G401 (cell line): ENCODE data around the gene ARL6IP5. TPM values are rescaled to one million over a fixed set of nuclear protein-coding genes. Genes with fewer than 3 reads are reported as not detected.

ENCODE experiments used
- DNase-seq: peaks from one replicate; pipeline ENCODE4 v3.0.0-alpha.2; 2015; ENCODE audit warnings: low spot score
- in situ Hi-C: cut with HindIII; loops from 2 replicates; pipeline ENCODE4 v1.10.0; 2016; ENCODE audit warnings: low sequenced_read_pairs, mixed read lengths
- total RNA-seq: library from RNA; depleted of rRNA; stranded (reverse); fragments of >200 nt; shearing (Covaris generic); gene quantifications from 2 replicates; pipeline ENCODE4 v1.2.3, GENCODE V29; 2014

The ARL6IP5 gene
- total RNA-seq, 1 experiment from 2014 or later, result 93.3 TPM

- DNase-seq, result peak; percentile 56
- in situ Hi-C loops, result no loop called here
Observed at GRCh38 chr3:69085168-69085832, 563 bp downstream of the ARL6IP5 start.

DNA sequence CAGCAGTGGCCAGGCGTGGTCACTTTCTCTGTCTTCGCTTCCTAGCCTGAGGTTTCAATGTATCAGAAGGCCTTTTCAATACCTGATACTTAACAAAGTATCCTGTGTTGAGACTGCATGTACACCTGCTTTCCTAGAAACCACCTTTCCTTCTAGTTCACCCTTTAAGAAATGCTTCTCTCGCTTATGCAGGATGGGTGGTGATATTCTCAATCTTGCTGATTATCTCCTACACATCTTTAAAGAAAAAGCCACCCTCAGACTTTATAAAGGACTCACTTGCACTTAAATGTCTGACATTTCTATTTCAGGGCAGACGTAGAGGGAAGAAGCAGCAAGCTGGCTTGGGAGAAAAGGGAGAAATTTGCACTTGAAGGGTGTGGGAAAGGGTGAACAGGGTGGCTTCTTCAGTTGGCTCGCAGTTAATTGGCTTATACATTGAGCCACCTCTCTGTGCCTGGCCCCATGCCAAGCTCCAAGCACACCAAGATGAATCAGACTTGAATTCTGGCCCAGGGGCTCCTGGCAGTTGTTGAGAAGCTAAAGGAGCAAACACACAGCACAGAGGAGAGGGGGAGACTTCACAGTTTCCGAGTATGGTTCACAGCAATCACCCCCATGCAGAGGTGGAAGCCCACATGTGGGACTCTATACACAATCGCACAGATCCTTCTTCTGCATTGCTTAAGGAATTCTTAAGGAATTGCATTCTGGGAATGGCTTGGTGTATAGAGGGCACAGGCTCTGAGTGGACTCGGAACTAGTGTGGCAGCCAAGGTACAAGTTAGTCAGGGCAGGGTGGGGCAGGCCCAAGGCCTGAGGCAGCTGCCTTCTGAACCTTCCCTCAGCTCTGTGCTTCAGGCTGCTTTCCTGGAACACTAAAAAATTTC lies 1.3 kb downstream of the ARL6IP5 start:
- in situ Hi-C loops, result no loop called here
- DNase-seq, result peak; percentile 77

- in situ Hi-C loops, result no loop called here
- DNase-seq, result no peak
Observed at GRCh38 chr3:69087030-69087791, 2.5 kb downstream of the ARL6IP5 start.

GRCh38 chr3:69088063-69088462 lies 3.3 kb downstream of the ARL6IP5 start:
- no peak for DNase-seq
- in situ Hi-C loops, result no loop called here

- DNase-seq, result no peak
- in situ Hi-C loops, result no loop called here
Observed at GRCh38 chr3:69090021-69090420, 5.3 kb downstream of the ARL6IP5 start.

- in situ Hi-C loops, result no loop called here
- no peak for DNase-seq
Observed at GRCh38 chr3:69091389-69092029, 6.8 kb downstream of the ARL6IP5 start.

DNA sequence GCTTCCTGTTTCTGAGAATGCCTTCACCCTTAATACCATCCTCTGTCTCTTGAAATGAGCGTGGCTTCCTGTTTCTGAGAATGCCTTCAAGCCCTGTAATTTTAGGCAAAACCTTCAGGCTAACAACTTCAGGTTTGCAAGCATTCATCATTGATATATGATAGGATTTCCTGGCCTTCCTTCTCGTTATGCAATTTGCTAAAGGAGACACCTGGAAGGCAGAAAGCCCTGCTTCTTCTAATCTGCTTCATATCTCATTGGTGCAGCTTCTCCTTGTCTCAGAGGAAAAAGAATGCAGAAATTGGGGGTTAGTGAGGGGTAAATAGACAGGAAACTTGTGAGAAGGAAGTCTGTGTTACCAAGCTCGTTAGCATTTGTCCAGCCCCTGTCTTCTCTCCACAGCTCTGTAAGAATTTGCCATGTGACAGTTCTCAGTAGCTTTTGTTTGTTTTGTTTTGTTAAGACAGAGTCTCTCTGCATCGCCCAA lies 7.3 kb downstream of the ARL6IP5 start:
- peak; percentile 18 for DNase-seq
- in situ Hi-C loops, result no loop called here

DNA sequence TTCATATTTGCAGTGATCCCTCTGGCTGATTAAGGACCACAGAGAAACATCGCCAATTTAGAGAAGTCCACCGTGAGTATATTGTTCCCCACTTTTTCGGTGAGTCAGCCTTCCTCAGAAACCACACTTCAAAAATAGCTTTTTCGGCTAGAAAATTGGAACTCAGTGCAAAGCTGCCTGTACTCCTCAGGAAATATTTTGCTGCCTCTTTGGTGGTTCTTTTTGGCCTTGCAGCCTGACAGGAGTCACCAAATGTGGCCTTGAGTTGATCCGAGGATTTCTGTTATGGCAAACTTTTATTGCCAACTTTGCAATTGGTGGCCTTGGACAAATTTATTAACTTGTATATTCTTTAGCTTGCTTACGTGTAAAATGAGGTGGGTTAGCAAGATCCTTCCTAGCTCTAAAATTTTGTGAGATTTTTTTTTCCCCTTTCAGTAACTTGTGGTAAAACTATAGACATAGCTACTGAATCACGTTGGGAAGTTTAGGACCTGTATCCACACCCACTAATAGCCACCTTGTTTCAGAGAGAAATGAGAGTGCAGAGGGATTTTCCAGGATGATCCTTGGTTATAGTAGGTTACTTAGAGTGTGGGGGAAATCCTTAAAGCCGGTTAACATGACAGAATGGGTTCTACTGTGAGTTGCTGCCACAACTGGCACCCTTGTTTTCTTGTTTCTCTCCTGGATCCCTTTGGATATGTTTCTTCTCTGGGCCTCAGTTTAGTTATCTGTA lies 9.9 kb downstream of the ARL6IP5 start:
- DNase-seq, result no peak
- in situ Hi-C loops, result no loop called here

- DNase-seq, result no peak
- in situ Hi-C loops, result no loop called here
Observed at GRCh38 chr3:69095636-69096035, 10.9 kb downstream of the ARL6IP5 start.

GRCh38 chr3:69096299-69096698 lies 11.6 kb downstream of the ARL6IP5 start:
- DNase-seq, result no peak
- in situ Hi-C loops, result no loop called here

DNA sequence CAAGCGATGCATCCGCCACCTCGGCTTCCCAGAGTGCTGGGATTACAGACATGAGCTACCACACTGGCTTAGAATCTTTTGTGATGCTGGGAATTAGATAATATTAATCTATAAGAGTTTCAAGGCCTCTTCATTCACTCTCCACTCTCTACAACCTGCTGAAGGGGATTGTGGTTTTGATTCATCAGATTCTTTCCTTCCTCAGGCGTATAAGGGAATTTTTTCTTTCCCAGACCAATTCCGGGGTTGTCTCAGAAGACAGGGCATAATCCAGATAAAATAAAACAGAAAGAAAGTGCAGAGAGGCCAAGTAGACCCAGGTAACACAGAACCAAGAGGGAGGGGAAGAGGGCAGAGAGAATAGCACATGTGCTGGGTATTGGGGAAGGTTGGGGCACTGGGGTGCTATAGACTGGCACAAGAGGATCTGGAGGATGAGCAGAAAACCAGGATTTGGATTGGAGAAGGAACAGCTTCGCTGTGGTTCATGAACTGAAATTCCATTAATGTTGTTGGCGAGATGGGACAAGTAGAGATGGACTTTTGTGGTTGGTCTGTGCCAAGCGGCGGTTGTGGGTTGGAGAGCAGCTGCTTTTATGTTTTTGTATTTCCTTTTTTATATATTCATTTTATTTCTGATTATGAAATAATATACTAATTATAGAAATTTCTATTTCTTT lies 12.8 kb downstream of the ARL6IP5 start:
- no peak for DNase-seq

GRCh38 chr3:69099576-69099975 lies 14.8 kb downstream of the ARL6IP5 start:
- no peak for DNase-seq
- in situ Hi-C loops, result no loop called here

More for the DNA sequence above, 12.8 kb downstream of the ARL6IP5 start:
- in situ Hi-C loops, result no loop called here

GRCh38 chr3:69102384-69102783 lies 17.6 kb downstream of the ARL6IP5 start:
- in situ Hi-C loops, result no loop called here
- no peak for DNase-seq

DNA sequence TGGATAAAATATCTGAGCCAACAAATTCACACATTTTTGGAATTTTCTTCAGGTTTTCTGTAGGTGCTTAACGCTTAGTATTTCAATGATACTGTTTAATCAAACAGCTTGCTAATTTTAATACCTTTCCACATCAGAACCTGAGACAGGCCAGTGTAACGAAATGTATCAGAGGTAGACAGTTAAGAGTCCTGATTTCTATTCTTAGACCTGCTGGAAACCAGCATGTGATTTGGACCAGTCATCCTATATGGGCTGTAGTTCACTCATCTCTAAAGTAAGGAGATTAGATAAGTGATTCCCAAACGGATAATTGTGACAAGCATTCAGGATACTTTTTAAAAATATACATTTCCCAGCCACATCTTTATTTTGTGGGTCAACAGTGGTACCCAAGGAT lies 18.4 kb downstream of the ARL6IP5 start:
- in situ Hi-C loops, result no loop called here
- DNase-seq, result no peak

DNA sequence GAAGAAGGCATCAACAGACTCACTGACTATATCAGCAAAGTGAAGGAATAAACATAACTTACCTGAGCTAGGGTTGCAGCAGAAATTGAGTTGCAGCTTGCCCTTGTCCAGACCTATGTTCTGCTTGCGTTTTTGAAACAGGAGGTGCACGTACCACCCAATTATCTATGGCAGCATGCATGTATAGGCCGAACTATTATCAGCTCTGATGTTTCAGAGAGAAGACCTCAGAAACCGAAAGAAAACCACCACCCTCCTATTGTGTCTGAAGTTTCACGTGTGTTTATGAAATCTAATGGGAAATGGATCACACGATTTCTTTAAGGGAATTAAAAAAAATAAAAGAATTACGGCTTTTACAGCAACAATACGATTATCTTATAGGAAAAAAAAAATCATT lies 19.8 kb downstream of the ARL6IP5 start:
- DNase-seq, result no peak
- in situ Hi-C loops, result no loop called here

- in situ Hi-C loops, result no loop called here
- no peak for DNase-seq
Observed at GRCh38 chr3:69105320-69105719, 20.6 kb downstream of the ARL6IP5 start.

DNA sequence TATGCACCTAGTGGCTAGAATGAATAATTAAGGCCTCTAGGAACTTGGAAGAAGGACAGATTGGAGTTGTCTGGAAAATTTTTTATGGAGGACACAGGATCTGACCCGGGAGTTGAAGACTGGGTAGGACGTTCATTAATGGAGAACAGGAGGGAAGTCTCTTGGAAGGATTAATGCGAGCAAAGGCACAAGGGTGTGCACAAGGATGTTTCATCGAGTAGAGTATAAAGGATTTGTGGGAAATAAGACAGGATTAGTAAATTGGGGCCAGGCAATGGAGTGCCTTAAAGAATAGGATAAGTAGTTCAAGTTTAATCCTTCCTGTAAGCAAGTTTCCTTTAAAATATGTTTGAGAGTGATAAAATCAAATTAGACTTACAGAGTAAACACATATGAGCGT lies 23.1 kb downstream of the ARL6IP5 start:
- in situ Hi-C loops, result no loop called here
- DNase-seq, result no peak

DNA sequence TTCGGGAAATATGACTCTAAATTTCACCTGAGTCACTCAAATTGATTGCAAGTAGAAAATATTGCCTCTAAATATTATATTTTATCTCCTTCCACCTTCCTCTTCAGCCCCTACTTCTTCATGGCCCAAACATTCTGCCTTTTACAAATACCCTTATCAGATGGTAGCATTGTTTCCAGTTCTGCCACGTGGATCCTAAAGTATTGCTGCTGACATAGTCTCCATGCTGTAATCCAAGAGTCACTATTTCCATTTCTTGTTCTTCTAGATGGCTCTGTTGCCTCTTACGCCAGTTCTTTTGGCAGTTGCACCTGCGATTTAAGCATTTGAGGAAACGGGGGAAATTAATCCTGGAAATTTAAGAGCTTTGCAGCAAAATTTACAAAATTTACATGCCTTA lies 24.1 kb downstream of the ARL6IP5 start:
- in situ Hi-C loops, result no loop called here
- no peak for DNase-seq
